HG02642 (cell line): ENCODE data around the gene ADARB1.

Experiments used
- ATAC-seq: cut with Tn5 transposase; IDR thresholded peaks from one replicate; pipeline ENCODE4 v1.9.1; 2021; ENCODE audit warnings: mild to moderate bottlenecking; ENCODE audit not compliant: unreplicated experiment, poor library complexity

Gene ADARB1

GRCh38 chr21:45182958-45183357 is 108.6 kb downstream of the ADARB1 start:
- ATAC-seq, result no peak

GRCh38 chr21:45183852-45184251 is 109.5 kb downstream of the ADARB1 start:
- ATAC-seq, result no peak

GRCh38 chr21:45184869-45185268 is 110.5 kb downstream of the ADARB1 start:
- ATAC-seq, result no peak

- no peak for ATAC-seq
These were observed 112.3 kb downstream of the ADARB1 start for GRCh38 chr21:45186709-45187108.

- no peak for ATAC-seq
These were observed 113.3 kb downstream of the ADARB1 start for GRCh38 chr21:45187646-45188045.

- no peak for ATAC-seq
These were observed 115.6 kb downstream of the ADARB1 start for GRCh38 chr21:45190013-45190412.

- no peak for ATAC-seq
These were observed 118.0 kb downstream of the ADARB1 start for GRCh38 chr21:45192332-45192731.

- no peak for ATAC-seq
These were observed 122.2 kb downstream of the ADARB1 start for GRCh38 chr21:45196620-45197019.

GRCh38 chr21:45199201-45199600 is 124.8 kb downstream of the ADARB1 start:
- ATAC-seq, result no peak

GRCh38 chr21:45200031-45200430 is 125.7 kb downstream of the ADARB1 start:
- ATAC-seq, result no peak

GRCh38 chr21:45200581-45201296 is 126.4 kb downstream of the ADARB1 start:
- no peak for ATAC-seq

GRCh38 chr21:45202344-45202743 is 128.0 kb downstream of the ADARB1 start:
- no peak for ATAC-seq

- ATAC-seq, result no peak
These were observed 128.5 kb downstream of the ADARB1 start for GRCh38 chr21:45202889-45203288.

GRCh38 chr21:45203983-45204382 is 129.6 kb downstream of the ADARB1 start:
- no peak for ATAC-seq

- no peak for ATAC-seq
These were observed 130.0 kb downstream of the ADARB1 start for GRCh38 chr21:45204395-45204794.

- ATAC-seq, result no peak
These were observed 133.7 kb downstream of the ADARB1 start for GRCh38 chr21:45207839-45208626.

- ATAC-seq, result no peak
These were observed 134.2 kb downstream of the ADARB1 start for GRCh38 chr21:45208627-45208951.

- no peak for ATAC-seq
These were observed 134.7 kb downstream of the ADARB1 start for GRCh38 chr21:45209046-45209445.

GRCh38 chr21:45209685-45210284 is 135.4 kb downstream of the ADARB1 start:
- ATAC-seq, result no peak

- ATAC-seq, result no peak
These were observed 136.1 kb downstream of the ADARB1 start for GRCh38 chr21:45210461-45210983.

- no peak for ATAC-seq
These were observed 137.3 kb downstream of the ADARB1 start for GRCh38 chr21:45211661-45212060.
